K562 (cell line): ENCODE results near the gene TNPO2. TPM values are rescaled to one million over a fixed set of nuclear protein-coding genes. Genes with fewer than 3 reads are reported as not detected.

Source experiments
- BRD4 ChIP-seq: fragments of 200-600 bp; sonication (generic); IDR thresholded peaks from 2 replicates; pipeline ENCODE4 v1.6.1; 2017; ENCODE audit warnings: inconsistent platforms
- CCAR2 ChIP-seq: fragments of 200-400 bp; formaldehyde crosslinking; IDR thresholded peaks from 2 replicates; pipeline ENCODE4 v1.6.1; 2017; ENCODE audit warnings: mild to moderate bottlenecking, low read depth, low read length
- CCNT2 ChIP-seq: IDR thresholded peaks from 2 replicates; pipeline ENCODE4 v1.6.1; 2011; ENCODE audit warnings: borderline replicate concordance, low read depth, mild to moderate bottlenecking, moderate library complexity, mixed read lengths, low read length; ENCODE audit not compliant: insufficient read length; ENCODE audit errors: extremely low read depth
- CHD1 ChIP-seq: fragments of 200-600 bp; sonication (generic); IDR thresholded peaks from one replicate; pipeline ENCODE4 v1.6.1; 2012; ENCODE audit warnings: mild to moderate bottlenecking, moderate library complexity, low read length, inconsistent platforms
- CHD2 ChIP-seq: IDR thresholded peaks from 2 replicates; pipeline ENCODE4 v1.6.1; 2011; ENCODE audit warnings: low read depth, low read length
- E2F5 ChIP-seq: sonication (generic); formaldehyde crosslinking; IDR thresholded peaks from 2 replicates; pipeline ENCODE4 v1.8.0; 2022; ENCODE audit warnings: mild to moderate bottlenecking, missing genetic modification reagents
- FOXJ2 ChIP-seq: fragments of 200-800 bp; sonication (Bioruptor generic); IDR thresholded peaks from 2 replicates; pipeline ENCODE4 v1.6.1; 2016; ENCODE audit warnings: missing genetic modification characterization, missing compliant biosample characterization
- HOMEZ ChIP-seq: fragments of 250-450 bp; sonication (Bioruptor Pico); IDR thresholded peaks from 2 replicates; pipeline ENCODE4 v1.4.0; 2020; ENCODE audit warnings: mild to moderate bottlenecking, moderate library complexity
- MXD1 ChIP-seq: fragments of 250-450 bp; sonication (Bioruptor Pico); IDR thresholded peaks from 2 replicates; pipeline ENCODE4 v1.8.0; 2021; ENCODE audit warnings: borderline replicate concordance, mild to moderate bottlenecking, moderate library complexity; ENCODE audit not compliant: poor library complexity, severe bottlenecking
- PRDM10 ChIP-seq: fragments of 450-650 bp; IDR thresholded peaks from 2 replicates; pipeline ENCODE4 v1.6.1; 2018; ENCODE audit not compliant: partially characterized antibody
- RBFOX2 ChIP-seq: fragments of 200-400 bp; formaldehyde crosslinking; IDR thresholded peaks from 2 replicates; pipeline ENCODE4 v1.6.1; 2017; ENCODE audit warnings: low read depth, mild to moderate bottlenecking, low read length, moderate library complexity
- TFE3 ChIP-seq: fragments of 450-650 bp; formaldehyde crosslinking; IDR thresholded peaks from 2 replicates; pipeline ENCODE4 v1.4.0; 2020; ENCODE audit warnings: mild to moderate bottlenecking, mixed read lengths
- YY1 ChIP-seq, 3 experiments: IDR thresholded peaks; 2 replicates each; pipeline ENCODE4 v1.6.1; 2011; ENCODE audit warnings: low read length in 2 of 3, mild to moderate bottlenecking in 2 of 3, moderate library complexity in 2 of 3, borderline replicate concordance in 1 of 3, control low read depth in 1 of 3, low read depth in 1 of 3; ENCODE audit not compliant: insufficient read depth in 3 of 3, insufficient replicate concordance in 2 of 3, control insufficient read depth in 1 of 3, insufficient read length in 1 of 3; ENCODE audit errors: extremely low read depth in 1 of 3
- ZNF175 ChIP-seq: fragments of 200-800 bp; sonication (Bioruptor generic); IDR thresholded peaks from 2 replicates; pipeline ENCODE4 v1.6.1; 2016; ENCODE audit warnings: low read depth, mild to moderate bottlenecking, missing genetic modification characterization, missing compliant biosample characterization
- ZNF583 ChIP-seq: fragments of 250-450 bp; sonication (Bioruptor Pico); IDR thresholded peaks from 2 replicates; pipeline ENCODE4 v1.4.0; 2020
- polyA plus RNA-seq, 8 experiments: library from polyadenylated mRNA; depleted of rRNA in 4 of 8; stranded (reverse) in 5 of 8; unstranded in 3 of 8; fragments of >200 nt; fragmentation: Nextera tagmentation in 2 of 8; fragmentation: Illumina TruSeq in 1 of 8; extraction: Ambion mirVana in 2 of 8; extraction: Trizol in 1 of 8; gene quantifications; 2 replicates each; pipeline versions ENCODE4 v1.2.1 to v1.2.3, GENCODE V29; 2011 to 2014; ENCODE audit warnings: inconsistent platforms in 1 of 8, missing spikeins in 1 of 8
- total RNA-seq, 7 experiments: library from RNA; depleted of rRNA in 6 of 7; stranded (reverse); fragments of >200 nt in 6 of 7; fragmentation: Illumina TruSeq in 2 of 7; extraction: Trizol in 2 of 7; gene quantifications; 2 replicates each; pipeline versions ENCODE4 v1.2.1 to v1.2.3, GENCODE V29; 2011 to 2021; ENCODE audit warnings: low replicate concordance in 1 of 7

Gene TNPO2
- total and polyA plus RNA-seq, 9 of the 15 experiments (the other 6 are each of a cell fraction or from before 2014, with no cell fraction given): 6.0 to 126 (median 53.8) TPM

GRCh38 chr19:12721656-12722565 lies 1.8 kb downstream of the TNPO2 start (continued):
- TF ChIP-seq CCNT2 (peak; percentile 56), BRD4 (peak; percentile 71; the same call in 1 of the 2 replicates), TFE3 (no peak), E2F5 (CRISPR knock-in tag) (no peak), CHD2 (no peak), YY1 (IDR thresholded peaks at IDR 0.05; ENCODE audit: borderline replicate concordance in 1 of 3, control insufficient read depth in 1 of 3, extremely low read depth in 1 of 3, insufficient read depth in 3 of 3, insufficient read length in 1 of 3, insufficient replicate concordance in 2 of 3, low read depth in 1 of 3, low read length in 2 of 3) (peak in 1 of 3 experiments; percentile 13), PRDM10 (peak; percentile 5), ZNF175 (CRISPR knock-in tag) (peak; percentile 79), FOXJ2 (tag) (no peak), ZNF583 (CRISPR knock-in tag) (no peak), CCAR2 (no peak), RBFOX2 (peak; percentile 87; the same call in 1 of the 2 replicates), HOMEZ (CRISPR knock-in tag) (no peak), MXD1 (CRISPR knock-in tag) (no peak), CHD1 (peak; percentile 66)
